H1 (cell line): ENCODE results near the gene UBASH3A. TPM values are rescaled to one million over a fixed set of nuclear protein-coding genes. Genes with fewer than 3 reads are reported as not detected.
A peak's percentile ranks its signal among the peaks of the same experiment; 100 is the strongest.

ENCODE experiments used
- CTCF ChIA-PET: fragments of 300-600 bp; sonication (Branson Sonifier 250); formaldehyde crosslinking; loops from one replicate; lab custom pipeline; 2021; ENCODE audit not compliant: partially characterized antibody; lab: Charles Lee
- POLR2A ChIA-PET: fragments of 300-600 bp; sonication (Branson Sonifier 250); formaldehyde crosslinking; loops from one replicate; lab custom pipeline; 2021; ENCODE audit warnings: inconsistent platforms; ENCODE audit not compliant: partially characterized antibody; lab: Charles Lee
- DNase-seq, 2 experiments: peaks; one replicate each; pipeline versions ENCODE4 v3.0.0 to v3.0.0-alpha.2; 2010 to 2022; ENCODE audit warnings: low spot score in 2 of 2, low read depth in 1 of 2, mixed read lengths in 1 of 2
- FAIRE-seq: peaks from 2 replicates; lab custom pipeline; 2011; peaks lifted over from hg19 to GRCh38; lab: Jason Lieb, UNC
- H2AFZ ChIP-seq: 2 replicates; pipeline ENCODE4 v1.8.1; 2012; ENCODE audit warnings: low read length, inconsistent platforms
- H2AK5ac ChIP-seq: 2 replicates; pipeline ENCODE4 v1.6.1; 2013; ENCODE audit warnings: low read depth, low read length
- H2BK120ac ChIP-seq: replicated peaks from 2 replicates; pipeline ENCODE3; 2013; ENCODE audit warnings: low read depth, low read length, inconsistent platforms
- H2BK12ac ChIP-seq: 2 replicates; pipeline ENCODE4 v1.6.1; 2013; ENCODE audit warnings: low read depth, low read length
- H2BK15ac ChIP-seq: 2 replicates; pipeline ENCODE4 v1.6.1; 2013; ENCODE audit warnings: low read length
- H2BK20ac ChIP-seq: 2 replicates; pipeline ENCODE4 v1.6.1; 2013; ENCODE audit warnings: low read length
- H2BK5ac ChIP-seq: 2 replicates; pipeline ENCODE4 v1.6.1; 2013; ENCODE audit warnings: low read depth, low read length
- H3K14ac ChIP-seq: 2 replicates; pipeline ENCODE4 v1.6.1; 2013; ENCODE audit warnings: inconsistent platforms; ENCODE audit not compliant: insufficient read length
- H3K18ac ChIP-seq: 2 replicates; pipeline ENCODE4 v1.6.1; 2013; ENCODE audit warnings: low read length; ENCODE audit errors: extremely low read depth
- H3K23ac ChIP-seq: 2 replicates; pipeline ENCODE4 v1.6.1; 2013; ENCODE audit warnings: inconsistent platforms; ENCODE audit not compliant: insufficient read length
- H3K23me2 ChIP-seq: 2 replicates; pipeline ENCODE4 v1.6.1; 2013; ENCODE audit warnings: low read depth, low read length
- H3K27ac ChIP-seq: 2 replicates; pipeline ENCODE4 v1.6.1; 2011; ENCODE audit warnings: low read depth, low read length, inconsistent platforms
- H3K27me3 ChIP-seq, 4 experiments: replicated peaks in 1 of 4; 1 replicate in 1 of 4; 2 replicates in 3 of 4; pipeline versions ENCODE4 v1.6.1 to v1.8.1; 2011 to 2013; ENCODE audit warnings: low read length in 3 of 4, mild to moderate bottlenecking in 3 of 4, inconsistent platforms in 2 of 4, mixed read lengths in 2 of 4, moderate library complexity in 1 of 4; ENCODE audit not compliant: control insufficient read depth in 3 of 4, insufficient read depth in 3 of 4; ENCODE audit errors: extremely low read depth in 1 of 4
- H3K36me3 ChIP-seq, 4 experiments: 2 replicates each; pipeline versions ENCODE4 v1.6.1 to v1.8.1; 2011 to 2013; ENCODE audit warnings: mild to moderate bottlenecking in 4 of 4, low read length in 3 of 4, moderate library complexity in 2 of 4, control low read depth in 1 of 4, inconsistent platforms in 1 of 4; ENCODE audit not compliant: insufficient read depth in 4 of 4, control insufficient read depth in 2 of 4
- H3K4ac ChIP-seq: replicated peaks from 2 replicates; pipeline ENCODE3; 2013; ENCODE audit warnings: low read length, low read depth, mixed read lengths, inconsistent platforms; ENCODE audit not compliant: insufficient read length
- H3K4me1 ChIP-seq, 4 experiments: replicated peaks in 1 of 4; 1 replicate in 1 of 4; 2 replicates in 3 of 4; pipeline versions ENCODE4 v1.6.1 to v1.8.1; 2011 to 2013; ENCODE audit warnings: low read length in 3 of 4, inconsistent platforms in 2 of 4, mixed read lengths in 1 of 4; ENCODE audit not compliant: insufficient read depth in 4 of 4, control insufficient read depth in 3 of 4
- H3K4me2 ChIP-seq, 2 experiments: 2 replicates each; pipeline versions ENCODE4 v1.6.1 to v1.8.1; 2011 to 2013; ENCODE audit warnings: low read depth in 2 of 2, low read length in 2 of 2, control low read depth in 1 of 2, inconsistent platforms in 1 of 2, mild to moderate bottlenecking in 1 of 2; ENCODE audit not compliant: insufficient read depth in 1 of 2
- H3K4me3 ChIP-seq, 4 experiments: fragments of 200-600, 300-600 bp in 1 of 4; sonication (generic), shearing (Covaris generic), sonication (Bioruptor Twin) in 1 of 4; 2 replicates each; pipeline versions ENCODE4 v1.5.1 to v1.8.1; 2011 to 2016; ENCODE audit warnings: low read length in 4 of 4, low read depth in 3 of 4, control low read depth in 2 of 4, inconsistent platforms in 2 of 4, mild to moderate bottlenecking in 2 of 4, mixed read lengths in 1 of 4, moderate library complexity in 1 of 4; ENCODE audit not compliant: insufficient read depth in 2 of 4; ENCODE audit errors: extremely low read depth in 1 of 4
- H3K56ac ChIP-seq: replicated peaks from 2 replicates; pipeline ENCODE3; 2013; ENCODE audit warnings: low read depth, mild to moderate bottlenecking, mixed read lengths, low read length, inconsistent platforms; ENCODE audit not compliant: insufficient read length
- H3K79me1 ChIP-seq: 2 replicates; pipeline ENCODE4 v1.6.1; 2013; ENCODE audit warnings: low read depth, low read length, control low read depth
- H3K79me2 ChIP-seq, 2 experiments: 2 replicates each; pipeline versions ENCODE4 v1.6.1 to v1.8.1; 2012 to 2013; ENCODE audit warnings: low read length in 2 of 2, mild to moderate bottlenecking in 2 of 2, inconsistent platforms in 1 of 2; ENCODE audit not compliant: insufficient read depth in 2 of 2, control insufficient read depth in 1 of 2
- H3K9ac ChIP-seq, 4 experiments: replicated peaks in 1 of 4; 1 replicate in 1 of 4; 2 replicates in 3 of 4; pipeline versions ENCODE4 v1.6.1 to v1.8.1; 2011 to 2013; ENCODE audit warnings: low read depth in 3 of 4, low read length in 3 of 4, control low read depth in 2 of 4, mild to moderate bottlenecking in 2 of 4, moderate library complexity in 2 of 4, inconsistent platforms in 1 of 4; ENCODE audit errors: extremely low read depth in 1 of 4
- H3K9me3 ChIP-seq, 2 experiments: 2 replicates each; pipeline versions ENCODE4 v1.6.1 to v1.8.1; 2012 to 2013; ENCODE audit warnings: mild to moderate bottlenecking in 2 of 2, moderate library complexity in 2 of 2, control low read depth in 1 of 2, inconsistent platforms in 1 of 2, low read depth in 1 of 2, low read length in 1 of 2, mixed read lengths in 1 of 2; ENCODE audit not compliant: insufficient read depth in 2 of 2
- H4K20me1 ChIP-seq, 2 experiments: replicated peaks in 1 of 2; 2 replicates each; pipeline versions ENCODE3 to v1.8.1; 2011 to 2013; ENCODE audit warnings: inconsistent platforms in 2 of 2, low read length in 2 of 2, mild to moderate bottlenecking in 1 of 2; ENCODE audit not compliant: insufficient read depth in 2 of 2, control insufficient read depth in 1 of 2
- H4K5ac ChIP-seq: 2 replicates; pipeline ENCODE4 v1.6.1; 2013; ENCODE audit warnings: low read length, low read depth, mixed read lengths, inconsistent platforms; ENCODE audit not compliant: insufficient read length
- H4K8ac ChIP-seq: 2 replicates; pipeline ENCODE4 v1.8.0; 2013; ENCODE audit warnings: mild to moderate bottlenecking, moderate library complexity, low read length, inconsistent platforms; ENCODE audit not compliant: insufficient read depth; ENCODE audit errors: extremely low read depth
- H4K91ac ChIP-seq: replicated peaks from 2 replicates; pipeline ENCODE3; 2013; ENCODE audit warnings: low read length, mixed read lengths, inconsistent platforms; ENCODE audit not compliant: insufficient read length
- SIN3A ChIP-seq, 2 experiments: IDR thresholded peaks in 1 of 2; conservative IDR thresholded peaks in 1 of 2; 2 replicates each; pipeline ENCODE4 v1.6.1; 2011 to 2012; ENCODE audit warnings: low read length in 2 of 2, improper control_type of control experiment in 1 of 2, low read depth in 1 of 2, mild to moderate bottlenecking in 1 of 2
- WGBS, 2 experiments: shearing (Covaris generic) in 1 of 2; methylation state at CpG; one replicate each; pipeline versions ENCODE4 v1.1.6 to v1.1.7; 2013 to 2015; ENCODE audit warnings: low lambda C conversion rate in 2 of 2, mixed read lengths in 2 of 2, inconsistent platforms in 1 of 2, low coverage in 1 of 2, missing lambda C conversion rate in 1 of 2; ENCODE audit not compliant: insufficient replicate concordance in 2 of 2, insufficient coverage in 1 of 2, insufficient read length in 1 of 2; ENCODE audit errors: extremely low coverage in 1 of 2, missing lambda C conversion rate in 1 of 2; 5-methylcytosine and 5-hydroxymethylcytosine counted together
- polyA plus RNA-seq, 7 experiments: library from polyadenylated mRNA; depleted of rRNA in 3 of 7; stranded (reverse) in 5 of 7; unstranded in 2 of 7; fragments of >200 nt in 5 of 7; fragments of 200-250 nt in 2 of 7; gene quantifications; 1 replicate in 5 of 7; 2 replicates in 1 of 7; 4 replicates in 1 of 7; pipeline versions ENCODE4 v1.2.1 to v1.2.3, GENCODE V29; 2011 to 2013; ENCODE audit warnings: missing spikeins in 2 of 7, mixed read lengths in 2 of 7
- total RNA-seq: library from RNA; stranded (reverse); fragmentation: NEBNext Ultra II Directional; extraction: Animal tissue kit (Norgen Biotek cat#: 25700); gene quantifications from 2 replicates; pipeline ENCODE4 v1.2.1, GENCODE V29; 2021

UBASH3A gene
- total and polyA plus RNA-seq, 2 of the 8 experiments (the other 6 are each of a cell fraction or from before 2014, with no cell fraction given): not detected

DNA sequence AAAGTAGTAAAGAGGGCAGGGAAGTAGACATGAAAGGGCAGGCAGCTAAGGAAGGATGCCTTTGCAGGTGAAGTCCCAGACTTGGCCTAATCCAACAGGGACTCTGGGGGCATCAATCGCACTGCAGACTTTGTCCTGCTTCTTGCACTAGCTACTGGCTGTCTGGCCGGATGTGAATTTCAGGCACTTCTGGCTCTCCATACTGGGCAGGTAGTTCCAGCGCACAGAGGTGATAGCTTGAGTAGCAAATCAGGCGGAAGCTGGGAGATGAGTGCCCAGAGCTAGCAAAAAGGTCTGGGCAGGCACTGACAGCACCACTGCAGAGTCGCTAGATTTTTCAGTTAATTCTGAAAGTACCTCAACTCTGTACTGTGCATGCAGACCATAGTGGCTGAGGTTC, 91.3 kb downstream of the UBASH3A start:
- Histone ChIP-seq H4K8ac (no peak overlapping the region), H2BK12ac (no peak overlapping the region), H3K4me2 (peak overlapping the region in 1 of 2 experiments; percentile 87; a peak in 1 of 4 replicates), H3K14ac (no peak overlapping the region), H4K91ac (no peak overlapping the region), H3K27me3 (peaks cover 0 to 5% (median 4%) of the 10 kb centered on the region in 4 experiments; a peak in 1 of 7 replicates), H3K23ac (no peak overlapping the region), H3K23me2 (peaks cover 11% of the 10 kb centered on the region), H3K79me1 (no peaks in the 10 kb centered on the region), H4K5ac (no peak overlapping the region), H3K4me1 (peaks cover 0 to 7% (median 4%) of the 10 kb centered on the region in 4 experiments; a peak in 5 of 7 replicates), H3K18ac (no peak overlapping the region), H3K56ac (no peak overlapping the region), H2AK5ac (no peak overlapping the region), H3K4ac (no peak overlapping the region), H2BK20ac (no peak overlapping the region), H3K9me3 (no peaks in the 10 kb centered on the region), H3K4me3 (no peak overlapping the region), H2BK120ac (no peak overlapping the region), H2AFZ (no peak overlapping the region), H3K27ac (no peak overlapping the region), H4K20me1 (no peaks in the 10 kb centered on the region), H3K9ac (no peak overlapping the region), H2BK15ac (no peak overlapping the region), H2BK5ac (no peak overlapping the region), H3K36me3 (no peaks in the 10 kb centered on the region), H3K79me2 (no peaks in the 10 kb centered on the region)
- DNase-seq (no peak), FAIRE-seq (no peak)
- 88% methylated on average over 5 of the region's 5 CpGs; no CpG with 5 or more reads in 1 of the 2 experiments for WGBS, 2 experiments
- ChIA-PET CTCF (interaction anchor here (1.1 to 1.5 kb wide), 2 partner anchors 8 to 21 kb away, joined by 4 to 5 read pairs; no protein-coding TSS in a partner anchor), POLR2A (interaction anchor here (1.2 kb wide), 1 partner anchor 18 kb away, joined by 3 read pairs; no protein-coding TSS in a partner anchor)
- no peak for TF ChIP-seq SIN3A (conservative IDR thresholded peaks at IDR 0.05 in 1 of 2, IDR thresholded peaks at IDR 0.05 in 1 of 2; ENCODE audit: low read depth in 1 of 2, low read length in 2 of 2)
